HT-29 (cell line): ENCODE measurements around the gene CREG1. TPM values are rescaled to one million over a fixed set of nuclear protein-coding genes. Genes with fewer than 3 reads are reported as not detected.
"Not testable (repeated sequence)": the region's sequence is repeated elsewhere in the genome, so short reads cannot be mapped to it uniquely, and the experiment has no call there.

ENCODE experiments used
- DNase-seq: peaks from one replicate; pipeline ENCODE4 v3.0.0-alpha.2; 2015; ENCODE audit warnings: low spot score
- total RNA-seq: library from RNA; depleted of rRNA; stranded (reverse); fragments of >200 nt; shearing (Covaris generic); gene quantifications from 2 replicates; pipeline ENCODE4 v1.2.3, GENCODE V29; 2014

CREG1 gene
- total RNA-seq, 1 experiment from 2014 or later: 27.4 TPM

GRCh38 chr1:167564612-167565270, 11.2 kb upstream of the CREG1 start:
- DNase-seq: no peak

DNA sequence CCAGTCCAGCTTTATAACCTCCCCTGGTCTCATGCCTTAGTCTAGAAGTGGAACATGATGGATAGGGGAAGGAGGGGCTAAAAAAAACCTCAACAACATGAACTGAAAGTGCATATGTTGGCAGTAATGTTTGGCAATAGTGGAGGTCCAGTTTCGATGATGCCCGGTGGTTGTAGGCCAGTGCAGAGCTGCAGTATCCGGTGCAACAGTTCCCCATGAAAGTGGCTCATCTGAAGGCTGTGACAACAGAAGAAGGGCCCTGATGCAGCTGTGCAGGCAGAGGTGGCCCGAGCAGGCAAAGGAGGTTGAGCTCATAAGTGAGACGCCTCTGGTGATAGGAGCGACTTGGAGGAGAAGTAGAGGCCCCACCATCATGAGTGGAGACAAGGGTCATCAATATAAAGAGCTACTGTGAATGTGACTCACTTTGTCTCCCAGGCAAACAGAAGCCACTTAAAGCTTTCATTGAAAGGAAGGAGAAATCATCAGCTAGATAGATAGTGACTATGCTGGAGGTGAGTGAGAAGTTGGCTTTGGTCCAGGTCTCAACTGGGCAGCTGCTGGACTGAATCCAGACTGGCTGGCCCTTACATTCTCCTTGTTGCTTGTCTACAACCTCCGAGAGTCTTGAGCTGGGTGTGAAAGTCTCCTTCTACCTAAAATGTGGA, 10.2 kb upstream of the CREG1 start:
- peak; percentile 23 for DNase-seq

DNA sequence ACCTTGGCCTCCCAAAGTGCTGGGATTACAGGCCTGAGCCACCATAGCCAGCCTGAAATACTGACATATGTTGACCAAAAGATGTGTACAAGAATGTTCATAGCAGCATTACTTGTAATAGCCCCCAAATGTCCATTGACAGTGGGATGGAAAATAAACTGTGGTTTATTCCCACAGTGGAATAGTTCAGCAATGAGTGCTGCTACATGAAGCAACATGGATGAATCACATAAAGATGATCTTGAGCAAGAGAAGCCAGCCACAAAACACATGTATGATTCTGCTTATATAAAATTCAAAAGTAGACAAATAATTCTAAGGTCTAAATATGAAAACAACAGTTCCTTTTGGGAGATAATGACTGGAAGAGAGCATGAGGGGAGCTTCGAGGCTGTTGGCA, 9.1 kb upstream of the CREG1 start:
- no peak for DNase-seq

DNA sequence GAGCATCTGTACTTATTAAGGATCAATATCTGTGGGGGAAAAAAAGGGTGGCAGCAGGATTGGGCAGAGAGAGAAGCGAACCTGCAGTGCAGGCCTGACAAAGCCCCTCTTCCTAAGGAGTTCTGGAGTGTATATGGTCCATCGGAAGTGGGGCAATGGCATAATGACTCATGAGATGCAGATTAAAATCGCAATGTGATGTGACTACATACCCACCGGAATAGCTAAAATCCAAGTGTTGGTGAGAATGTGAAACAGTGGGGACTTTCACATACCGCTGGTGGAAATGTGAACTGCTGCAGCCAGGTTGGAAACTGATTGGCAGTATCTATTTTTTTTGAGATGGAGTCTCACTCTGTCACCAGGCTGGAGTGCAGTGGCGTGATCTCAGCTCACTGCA, 8.2 kb upstream of the CREG1 start:
- DNase-seq: no peak

- DNase-seq: peak; percentile 86
Measured at GRCh38 chr1:167555971-167556714, 2.6 kb upstream of the CREG1 start.

DNA sequence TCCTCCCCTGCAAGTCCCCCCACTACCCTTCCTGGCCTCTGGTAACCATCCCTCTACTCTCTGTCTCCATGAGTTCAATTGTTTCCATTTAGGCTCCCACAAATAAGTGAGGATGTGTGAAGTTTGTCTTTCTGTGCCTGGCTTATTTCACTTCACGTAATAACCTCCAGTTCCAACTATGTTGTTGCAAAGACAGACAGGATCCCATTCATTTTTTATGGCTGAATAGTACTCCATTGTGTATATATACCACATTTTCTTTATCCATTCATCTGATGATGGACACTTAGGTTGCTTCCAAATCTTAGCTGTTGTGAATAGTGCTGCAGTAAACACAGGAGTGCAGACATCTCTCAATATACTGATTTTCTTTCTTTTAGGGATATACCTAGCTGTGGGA, 1.5 kb upstream of the CREG1 start:
- DNase-seq: not testable (repeated sequence)

- DNase-seq: peak; percentile 24
Measured at GRCh38 chr1:167554028-167554779, 642 bp upstream of the CREG1 start.

GRCh38 chr1:167551362-167551761, 2.2 kb downstream of the CREG1 start:
- no peak for DNase-seq

- DNase-seq: no peak
Measured at GRCh38 chr1:167548059-167548932, 5.3 kb downstream of the CREG1 start.

- DNase-seq: no peak
Measured at GRCh38 chr1:167546935-167547334, 6.6 kb downstream of the CREG1 start.

DNA sequence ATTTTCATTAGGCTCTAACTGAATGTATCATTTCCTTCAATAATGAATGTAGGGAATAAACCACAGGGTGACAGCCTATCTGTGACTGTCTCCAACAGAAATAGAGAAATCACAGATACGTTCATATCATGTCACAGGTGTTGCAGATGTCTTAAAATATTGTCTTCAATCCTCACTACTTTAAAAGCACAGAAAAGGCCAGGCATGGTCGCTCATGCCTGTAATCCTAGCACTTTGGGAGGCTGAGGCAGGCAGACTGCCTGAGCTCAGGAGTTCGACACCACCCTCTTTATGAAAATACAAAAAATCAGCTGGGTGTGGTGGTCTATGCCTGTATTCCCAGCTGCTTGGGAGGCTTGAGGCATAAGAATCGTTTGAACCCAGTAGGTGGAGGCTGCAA, 8.2 kb downstream of the CREG1 start:
- DNase-seq: no peak

DNA sequence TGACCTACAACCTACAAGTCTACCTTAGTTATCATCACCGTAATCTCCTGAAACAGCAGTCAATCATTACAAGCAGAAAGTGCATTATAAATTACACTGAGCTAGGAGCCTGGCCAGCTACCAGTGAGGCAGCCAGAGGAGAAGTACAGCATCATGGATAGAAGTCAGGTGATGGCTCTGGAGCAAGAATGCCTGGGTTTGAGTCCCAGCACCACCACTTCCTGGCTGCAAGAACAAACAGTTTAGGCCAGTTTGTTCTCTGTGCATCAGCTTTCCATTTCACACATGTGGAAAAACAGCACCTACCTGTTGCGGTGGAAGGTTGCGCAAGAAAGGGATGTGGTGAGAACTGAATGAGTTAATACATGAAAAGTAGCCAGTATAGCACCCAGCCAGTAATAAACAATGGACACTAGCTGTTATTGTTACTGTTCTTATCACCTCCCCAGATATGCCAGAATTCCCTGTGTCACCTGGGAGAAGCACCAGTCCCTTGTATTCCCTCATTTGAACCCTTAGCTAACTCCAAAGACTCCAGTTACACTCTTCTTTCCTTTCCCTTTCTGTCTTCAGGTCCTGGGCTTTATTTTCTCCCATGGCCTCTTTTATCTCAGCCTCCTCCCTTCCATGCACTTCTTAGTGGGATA, 9.0 kb downstream of the CREG1 start:
- peak; percentile 18 for DNase-seq

DNA sequence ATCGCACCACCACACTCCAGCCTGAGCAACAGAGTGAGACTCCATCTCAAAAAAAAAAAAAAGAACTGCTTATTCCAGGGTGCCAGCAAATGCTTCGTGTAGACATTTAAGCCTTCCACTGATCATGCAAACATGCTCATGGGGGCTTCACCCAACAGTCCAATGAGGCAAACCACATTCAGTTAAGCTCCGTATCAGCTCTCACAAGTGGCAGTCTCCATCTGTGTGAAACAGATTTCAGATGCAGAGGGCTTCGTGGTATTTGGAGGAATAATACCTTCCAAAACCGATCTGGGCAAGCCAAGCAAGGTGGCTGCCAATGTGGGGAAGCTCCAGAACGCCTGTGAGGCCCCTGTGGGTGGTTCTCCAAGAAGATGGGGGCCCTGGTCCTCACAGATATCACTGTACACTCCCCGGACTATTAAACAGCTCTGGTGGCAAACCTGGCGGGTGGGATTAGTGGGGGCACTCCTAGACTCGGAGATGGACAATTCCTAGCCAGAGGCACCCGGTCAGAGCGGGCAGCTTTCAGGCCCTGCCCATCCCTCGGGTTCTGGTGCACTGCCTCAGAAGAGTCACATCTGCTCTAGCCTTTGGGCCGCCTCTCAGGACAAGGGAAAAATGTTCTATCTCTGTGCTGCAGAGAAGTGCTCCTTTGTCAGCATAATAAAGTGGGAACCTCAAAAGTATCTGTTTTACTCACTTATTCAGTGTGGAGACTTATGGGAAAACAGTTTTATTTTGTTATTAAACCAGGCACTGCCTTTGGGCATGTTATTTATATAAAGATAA, 10.2 kb downstream of the CREG1 start:
- DNase-seq: no peak

DNA sequence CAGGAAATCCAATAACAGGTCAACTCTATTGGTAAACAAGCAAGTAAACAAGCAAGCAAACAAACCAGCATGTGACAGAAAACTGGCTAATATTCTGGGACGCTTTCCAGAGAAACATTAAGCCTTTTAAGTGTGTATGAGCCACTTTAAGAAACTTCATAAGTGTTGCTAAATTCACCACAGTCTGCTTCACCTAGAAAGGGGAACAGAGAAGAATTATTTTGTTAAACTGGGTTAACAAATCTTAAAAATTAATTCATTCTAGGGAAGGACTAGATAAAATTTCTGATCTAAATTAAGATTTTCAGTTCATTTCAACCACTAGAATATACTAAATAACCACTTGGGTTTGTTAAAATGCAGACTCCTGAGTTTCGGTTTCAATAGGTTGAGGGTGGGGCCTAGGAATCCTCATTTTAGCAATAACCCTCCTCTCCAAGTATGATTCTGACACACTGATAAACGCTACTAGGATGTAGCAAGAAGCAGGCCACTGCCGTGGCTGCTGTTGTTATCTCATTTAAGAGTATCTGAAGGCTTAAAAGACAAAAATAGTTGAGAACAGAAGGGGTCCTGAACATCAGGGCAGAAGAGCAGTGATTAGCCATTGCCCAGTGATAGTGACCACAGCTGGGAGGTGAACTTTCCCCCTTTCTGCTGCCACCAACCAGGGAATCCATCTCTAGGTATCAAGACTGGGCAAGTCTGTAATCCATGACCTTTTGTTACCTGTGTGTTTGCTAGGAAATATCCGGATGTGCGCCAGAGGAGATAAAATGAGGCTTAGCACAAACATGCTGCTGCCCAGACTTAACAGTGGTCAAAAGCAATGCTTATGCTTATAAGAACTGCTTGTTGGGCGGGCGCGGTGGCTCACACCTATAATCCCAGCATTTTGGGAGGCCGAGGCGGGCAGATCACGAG, 11.2 kb downstream of the CREG1 start:
- DNase-seq: peak; percentile 26

DNA sequence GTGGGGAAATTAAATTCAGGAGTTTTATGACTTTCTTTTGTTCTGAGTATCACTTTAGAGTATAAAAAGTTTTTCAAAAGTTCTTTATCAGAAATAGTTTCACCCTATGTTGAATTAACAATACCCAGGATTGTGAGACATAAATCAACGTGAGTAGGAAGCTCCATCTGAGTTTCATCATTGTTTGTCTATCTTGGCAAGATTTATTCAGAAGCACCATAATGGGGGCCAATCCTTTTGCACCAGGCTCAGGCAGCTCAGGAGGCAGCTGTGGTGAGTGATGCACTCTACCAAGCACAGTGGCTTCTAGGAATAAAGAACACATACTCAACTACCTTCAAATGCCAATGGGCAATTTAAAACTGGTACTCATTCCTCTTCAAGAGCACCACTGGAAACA, 12.0 kb downstream of the CREG1 start:
- no peak for DNase-seq

DNA sequence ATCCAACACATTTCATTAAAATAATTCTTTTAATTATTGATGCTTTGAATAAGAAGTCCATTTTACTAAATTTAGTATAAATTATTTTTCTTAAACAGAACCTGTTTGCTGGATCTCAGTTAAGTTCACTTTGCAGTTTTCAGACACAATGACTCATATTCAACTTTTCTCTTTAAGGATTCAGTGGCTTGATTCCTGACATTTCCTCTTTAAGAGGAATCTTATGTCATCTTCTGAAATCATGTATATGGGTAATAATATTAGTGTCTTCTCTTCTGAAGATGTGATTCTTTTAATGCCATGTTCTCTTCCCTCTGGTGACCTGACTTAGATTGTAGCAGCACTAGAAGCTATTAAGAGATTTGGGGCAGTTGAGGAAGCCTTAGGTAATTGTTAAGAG, 12.6 kb downstream of the CREG1 start:
- DNase-seq: no peak

DNA sequence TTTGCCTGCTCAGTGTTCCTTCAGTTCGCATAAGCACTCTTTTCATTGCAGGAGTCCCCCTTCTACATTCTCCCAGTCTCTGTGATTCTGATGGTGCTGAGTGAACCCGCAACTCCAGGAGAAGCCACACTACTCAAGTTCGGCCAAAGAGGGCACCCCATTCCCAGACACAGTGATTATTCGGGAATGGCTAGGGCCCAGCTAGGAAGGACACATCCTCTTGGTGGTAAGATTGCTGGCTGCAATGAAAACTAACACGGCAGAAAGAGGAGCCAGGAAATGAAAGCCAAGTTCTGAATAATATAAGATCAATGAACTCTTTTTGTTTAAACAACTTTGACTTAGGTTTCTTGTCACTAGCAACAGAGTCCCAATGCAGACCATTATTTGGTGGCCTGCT, 14.9 kb downstream of the CREG1 start:
- DNase-seq: peak; percentile 14

- peak; percentile 92 for DNase-seq
Measured at GRCh38 chr1:167533851-167534300, 19.7 kb downstream of the CREG1 start.
